ENCODE measurements around the gene TMEM145.
A peak's percentile ranks its signal among the peaks of the same experiment; 100 is the strongest.

TMEM145 gene

GRCh38 chr19:42309686-42310085 is 3.4 kb upstream of the TMEM145 start:
- Histone ChIP-seq H3K9me2 (replicated peaks; ENCODE audit: low read depth, low read length) (no peaks in the 10 kb centered on the region), H3K4me3 (ENCODE audit: low read length, poor library complexity, severe bottlenecking) (no peak overlapping the region), H3K27me3 (ENCODE audit: insufficient read depth, low read length, poor library complexity, severe bottlenecking) (no peaks in the 10 kb centered on the region), H2AFZ (ENCODE audit: low read length) (no peak overlapping the region), H3K9me3 (ENCODE audit: insufficient read depth, low read depth, low read length) (no peaks in the 10 kb centered on the region), H3K36me3 (ENCODE audit: insufficient read depth, low read length) (no peaks in the 10 kb centered on the region), H4K20me1 (ENCODE audit: insufficient read depth, low read length, poor library complexity, severe bottlenecking) (no peaks in the 10 kb centered on the region), H3F3A (ENCODE audit: low read depth) (no peaks in the 10 kb centered on the region), H3K4me1 (ENCODE audit: insufficient read depth, low read length, poor library complexity, severe bottlenecking) (no peaks in the 10 kb centered on the region), H3K79me2 (ENCODE audit: insufficient read depth, low read length) (no peaks in the 10 kb centered on the region), H3K4me2 (ENCODE audit: low read depth, low read length, poor library complexity, severe bottlenecking) (no peak overlapping the region), H3K9ac (ENCODE audit: low read depth, low read length, poor library complexity, severe bottlenecking) (no peak overlapping the region)
- TF ChIP-seq, protein P1, sequence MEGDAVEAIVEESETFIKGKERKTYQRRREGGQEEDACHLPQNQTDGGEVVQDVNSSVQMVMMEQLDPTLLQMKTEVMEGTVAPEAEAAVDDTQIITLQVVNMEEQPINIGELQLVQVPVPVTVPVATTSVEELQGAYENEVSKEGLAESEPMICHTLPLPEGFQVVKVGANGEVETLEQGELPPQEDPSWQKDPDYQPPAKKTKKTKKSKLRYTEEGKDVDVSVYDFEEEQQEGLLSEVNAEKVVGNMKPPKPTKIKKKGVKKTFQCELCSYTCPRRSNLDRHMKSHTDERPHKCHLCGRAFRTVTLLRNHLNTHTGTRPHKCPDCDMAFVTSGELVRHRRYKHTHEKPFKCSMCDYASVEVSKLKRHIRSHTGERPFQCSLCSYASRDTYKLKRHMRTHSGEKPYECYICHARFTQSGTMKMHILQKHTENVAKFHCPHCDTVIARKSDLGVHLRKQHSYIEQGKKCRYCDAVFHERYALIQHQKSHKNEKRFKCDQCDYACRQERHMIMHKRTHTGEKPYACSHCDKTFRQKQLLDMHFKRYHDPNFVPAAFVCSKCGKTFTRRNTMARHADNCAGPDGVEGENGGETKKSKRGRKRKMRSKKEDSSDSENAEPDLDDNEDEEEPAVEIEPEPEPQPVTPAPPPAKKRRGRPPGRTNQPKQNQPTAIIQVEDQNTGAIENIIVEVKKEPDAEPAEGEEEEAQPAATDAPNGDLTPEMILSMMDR (conservative IDR thresholded peaks at IDR 0.05; ENCODE audit: low read length): no peak
- no peak for TF ChIP-seq EZH2phosphoT487 (IDR thresholded peaks at IDR 0.05; ENCODE audit: borderline replicate concordance)

GRCh38 chr19:42311657-42312056 is 1.5 kb upstream of the TMEM145 start:
- Histone ChIP-seq H3K9ac (ENCODE audit: low read depth, low read length, poor library complexity, severe bottlenecking) (no peak overlapping the region), H3K9me2 (replicated peaks; ENCODE audit: low read depth, low read length) (no peaks in the 10 kb centered on the region), H2AFZ (ENCODE audit: low read length) (no peak overlapping the region), H3K4me2 (ENCODE audit: low read depth, low read length, poor library complexity, severe bottlenecking) (no peak overlapping the region), H3K36me3 (ENCODE audit: insufficient read depth, low read length) (no peaks in the 10 kb centered on the region), H4K20me1 (ENCODE audit: insufficient read depth, low read length, poor library complexity, severe bottlenecking) (no peaks in the 10 kb centered on the region), H3F3A (ENCODE audit: low read depth) (no peaks in the 10 kb centered on the region), H3K9me3 (ENCODE audit: insufficient read depth, low read depth, low read length) (no peaks in the 10 kb centered on the region), H3K4me1 (ENCODE audit: insufficient read depth, low read length, poor library complexity, severe bottlenecking) (no peaks in the 10 kb centered on the region), H3K4me3 (ENCODE audit: low read length, poor library complexity, severe bottlenecking) (no peak overlapping the region), H3K79me2 (ENCODE audit: insufficient read depth, low read length) (no peaks in the 10 kb centered on the region), H3K27me3 (ENCODE audit: insufficient read depth, low read length, poor library complexity, severe bottlenecking) (no peaks in the 10 kb centered on the region)
- TF ChIP-seq, protein P1 (conservative IDR thresholded peaks at IDR 0.05; ENCODE audit: low read length): peak; percentile 35
- TF ChIP-seq EZH2phosphoT487 (IDR thresholded peaks at IDR 0.05; ENCODE audit: borderline replicate concordance): no peak

DNA sequence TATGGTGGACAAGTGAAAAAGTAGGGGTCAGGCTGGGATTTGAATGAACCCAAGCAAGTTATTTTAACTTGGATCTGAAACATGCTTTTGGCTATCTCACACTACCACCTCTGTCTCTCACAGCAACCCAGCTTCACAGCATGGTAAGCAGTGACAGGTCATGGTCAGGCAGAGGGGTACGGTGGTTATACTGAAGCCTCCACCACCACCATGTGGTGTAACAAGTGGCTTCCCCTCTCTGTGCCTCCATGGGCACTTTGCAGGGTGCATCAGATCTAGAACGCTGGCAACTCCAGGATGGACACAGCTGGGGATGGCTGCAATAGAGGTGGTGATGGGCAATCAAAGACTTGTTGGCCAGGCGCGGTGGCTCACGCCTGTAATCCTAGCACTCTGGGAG is 739 bp upstream of the TMEM145 start:
- H3F3A ChIP-seq (ENCODE audit: low read depth): no peaks in the 10 kb centered on the region
- no peak for TF ChIP-seq EZH2phosphoT487 (IDR thresholded peaks at IDR 0.05; ENCODE audit: borderline replicate concordance)
- TF ChIP-seq, protein P1 (conservative IDR thresholded peaks at IDR 0.05; ENCODE audit: low read length): no peak
- H3K9me2 ChIP-seq (replicated peaks; ENCODE audit: low read depth, low read length): no peaks in the 10 kb centered on the region
- no peak overlapping the region for H3K9ac ChIP-seq (ENCODE audit: low read depth, low read length, poor library complexity, severe bottlenecking)
- no peaks in the 10 kb centered on the region for H3K36me3 ChIP-seq (ENCODE audit: insufficient read depth, low read length)
- no peaks in the 10 kb centered on the region for H3K9me3 ChIP-seq (ENCODE audit: insufficient read depth, low read depth, low read length)
- no peaks in the 10 kb centered on the region for H3K27me3 ChIP-seq (ENCODE audit: insufficient read depth, low read length, poor library complexity, severe bottlenecking)
- H4K20me1 ChIP-seq (ENCODE audit: insufficient read depth, low read length, poor library complexity, severe bottlenecking): no peaks in the 10 kb centered on the region
- no peaks in the 10 kb centered on the region for H3K4me1 ChIP-seq (ENCODE audit: insufficient read depth, low read length, poor library complexity, severe bottlenecking)
- no peak overlapping the region for H3K4me3 ChIP-seq (ENCODE audit: low read length, poor library complexity, severe bottlenecking)
- no peaks in the 10 kb centered on the region for H3K79me2 ChIP-seq (ENCODE audit: insufficient read depth, low read length)
- H3K4me2 ChIP-seq (ENCODE audit: low read depth, low read length, poor library complexity, severe bottlenecking): no peak overlapping the region
- H2AFZ ChIP-seq (ENCODE audit: low read length): no peak overlapping the region

All from Loucy (cell line).